IMR-90 (cell line): ENCODE measurements around the gene PRELP. TPM values are rescaled to one million over a fixed set of nuclear protein-coding genes. Genes with fewer than 3 reads are reported as not detected.

Experiments
- CTCF ChIP-seq: conservative IDR thresholded peaks from 2 replicates; pipeline ENCODE4 v1.5.1; 2012; ENCODE audit warnings: mild to moderate bottlenecking, low read depth, low read length, improper control_type of control experiment
- FOS ChIP-seq: fragments of 150-350 bp; IDR thresholded peaks from 2 replicates; pipeline ENCODE4 v1.6.1; 2016; ENCODE audit warnings: low read depth, low read length
- NFE2L2 ChIP-seq: fragments of 150-350 bp; IDR thresholded peaks from 2 replicates; pipeline ENCODE4 v1.6.1; 2016; ENCODE audit warnings: low read depth, mild to moderate bottlenecking, low read length
- RAD21 ChIP-seq: IDR thresholded peaks from 2 replicates; pipeline ENCODE4 v1.6.1; 2012; ENCODE audit warnings: low read length, improper control_type of control experiment
- RCOR1 ChIP-seq: IDR thresholded peaks from 2 replicates; pipeline ENCODE4 v1.6.1; 2012; ENCODE audit warnings: mild to moderate bottlenecking, low read length, improper control_type of control experiment; ENCODE audit not compliant: insufficient replicate concordance
- polyA plus RNA-seq, 3 experiments: library from polyadenylated mRNA; depleted of rRNA; stranded (reverse); fragments of >200 nt; gene quantifications; 2 replicates each; pipeline ENCODE4 v1.2.3, GENCODE V29; 2012; ENCODE audit warnings: low replicate concordance in 1 of 3
- total RNA-seq: library from RNA; depleted of rRNA; stranded (reverse); fragments of >200 nt; gene quantifications from 2 replicates; pipeline ENCODE4 v1.2.3, GENCODE V29; 2012

PRELP gene
- total and polyA plus RNA-seq, 2 of the 4 experiments (the other 2 are of a cell fraction): 0.56 TPM; not detected in 1

- no peak for TF ChIP-seq CTCF
- TF ChIP-seq RCOR1: no peak
- TF ChIP-seq FOS: no peak
- no peak for TF ChIP-seq NFE2L2
- no peak for TF ChIP-seq RAD21
Measured at GRCh38 chr1:203481196-203481595, 5.6 kb downstream of the PRELP start (continued).
